ENCODE measurements around the gene PTGES3. TPM values are rescaled to one million over a fixed set of nuclear protein-coding genes. Genes with fewer than 3 reads are reported as not detected.
A peak's percentile ranks its signal among the peaks of the same experiment; 100 is the strongest.

PTGES3 gene
- total and polyA plus RNA-seq, 10 of the 15 experiments (the other 5 are each of a cell fraction or from before 2014, with no cell fraction given), result 117 to 520 (median 175) TPM

GRCh38 chr12:56636675-56637540, 51.2 kb downstream of the PTGES3 start (continued):
- TF ChIP-seq RUNX3 (IDR thresholded peaks at IDR 0.05; ENCODE audit: low read length) (no peak), NFXL1 (IDR thresholded peaks at IDR 0.05; ENCODE audit: borderline replicate concordance) (no peak), YY1 (IDR thresholded peaks at IDR 0.05; ENCODE audit: low read depth, low read length) (peak; percentile 47; the same call in 1 of the 2 replicates), EED (IDR thresholded peaks at IDR 0.05; ENCODE audit: low read depth) (peak; percentile 85), TBL1XR1 (IDR thresholded peaks at IDR 0.05; ENCODE audit: low read depth, low read length) (0 out of 2 replicates have a peak, but pooled peaks have one; percentile 35), ATF3 (IDR thresholded peaks at IDR 0.05; ENCODE audit: borderline replicate concordance, extremely low read depth, low read depth, low read length) (no peak), BRCA1 (IDR thresholded peaks at IDR 0.05; ENCODE audit: low read depth, low read length) (no peak), NR2C1 (IDR thresholded peaks at IDR 0.05) (no peak), NR2F1 (conservative IDR thresholded peaks at IDR 0.05) (no peak), NFIC (IDR thresholded peaks at IDR 0.05; ENCODE audit: low read depth, low read length) (no peak), IKZF2 (IDR thresholded peaks at IDR 0.05) (peak; percentile 97 to 98), PAX8 (IDR thresholded peaks at IDR 0.05) (0 out of 2 replicates have a peak, but pooled peaks have one; percentile 45), YBX1 (IDR thresholded peaks at IDR 0.05) (no peak), STAT3 (IDR thresholded peaks at IDR 0.05; ENCODE audit: low read depth, low read length) (no peak), SUPT20H (IDR thresholded peaks at IDR 0.05; ENCODE audit: borderline replicate concordance, control insufficient read depth, low read depth, low read length) (no peak), ZNF24 (IDR thresholded peaks at IDR 0.05) (peak; percentile 87), TARDBP (IDR thresholded peaks at IDR 0.05; ENCODE audit: borderline replicate concordance) (no peak), MEF2B (IDR thresholded peaks at IDR 0.05; ENCODE audit: partially characterized antibody, poor library complexity, severe bottlenecking) (peak; percentile 92), NBN (IDR thresholded peaks at IDR 0.05) (no peak; the same call in 1 of the 2 replicates), ZNF384 (IDR thresholded peaks at IDR 0.05; ENCODE audit: borderline replicate concordance, low read depth, low read length) (no peak; the same call in 1 of the 2 replicates), SIN3A (IDR thresholded peaks at IDR 0.05; ENCODE audit: low read depth, low read length) (peak; percentile 62), HDAC6 (IDR thresholded peaks at IDR 0.05; ENCODE audit: unreplicated experiment) (no peak)
- TF ChIP-seq, protein P1, sequence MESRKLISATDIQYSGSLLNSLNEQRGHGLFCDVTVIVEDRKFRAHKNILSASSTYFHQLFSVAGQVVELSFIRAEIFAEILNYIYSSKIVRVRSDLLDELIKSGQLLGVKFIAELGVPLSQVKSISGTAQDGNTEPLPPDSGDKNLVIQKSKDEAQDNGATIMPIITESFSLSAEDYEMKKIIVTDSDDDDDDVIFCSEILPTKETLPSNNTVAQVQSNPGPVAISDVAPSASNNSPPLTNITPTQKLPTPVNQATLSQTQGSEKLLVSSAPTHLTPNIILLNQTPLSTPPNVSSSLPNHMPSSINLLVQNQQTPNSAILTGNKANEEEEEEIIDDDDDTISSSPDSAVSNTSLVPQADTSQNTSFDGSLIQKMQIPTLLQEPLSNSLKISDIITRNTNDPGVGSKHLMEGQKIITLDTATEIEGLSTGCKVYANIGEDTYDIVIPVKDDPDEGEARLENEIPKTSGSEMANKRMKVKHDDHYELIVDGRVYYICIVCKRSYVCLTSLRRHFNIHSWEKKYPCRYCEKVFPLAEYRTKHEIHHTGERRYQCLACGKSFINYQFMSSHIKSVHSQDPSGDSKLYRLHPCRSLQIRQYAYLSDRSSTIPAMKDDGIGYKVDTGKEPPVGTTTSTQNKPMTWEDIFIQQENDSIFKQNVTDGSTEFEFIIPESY (IDR thresholded peaks at IDR 0.05), result no peak
- TF ChIP-seq, protein P2, sequence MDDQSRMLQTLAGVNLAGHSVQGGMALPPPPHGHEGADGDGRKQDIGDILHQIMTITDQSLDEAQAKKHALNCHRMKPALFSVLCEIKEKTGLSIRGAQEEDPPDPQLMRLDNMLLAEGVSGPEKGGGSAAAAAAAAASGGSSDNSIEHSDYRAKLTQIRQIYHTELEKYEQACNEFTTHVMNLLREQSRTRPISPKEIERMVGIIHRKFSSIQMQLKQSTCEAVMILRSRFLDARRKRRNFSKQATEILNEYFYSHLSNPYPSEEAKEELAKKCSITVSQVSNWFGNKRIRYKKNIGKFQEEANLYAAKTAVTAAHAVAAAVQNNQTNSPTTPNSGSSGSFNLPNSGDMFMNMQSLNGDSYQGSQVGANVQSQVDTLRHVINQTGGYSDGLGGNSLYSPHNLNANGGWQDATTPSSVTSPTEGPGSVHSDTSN (IDR thresholded peaks at IDR 0.05; ENCODE audit: insufficient replicate concordance, low read depth, low read length), result peak; percentile 74
- TF ChIP-seq, protein P3, sequence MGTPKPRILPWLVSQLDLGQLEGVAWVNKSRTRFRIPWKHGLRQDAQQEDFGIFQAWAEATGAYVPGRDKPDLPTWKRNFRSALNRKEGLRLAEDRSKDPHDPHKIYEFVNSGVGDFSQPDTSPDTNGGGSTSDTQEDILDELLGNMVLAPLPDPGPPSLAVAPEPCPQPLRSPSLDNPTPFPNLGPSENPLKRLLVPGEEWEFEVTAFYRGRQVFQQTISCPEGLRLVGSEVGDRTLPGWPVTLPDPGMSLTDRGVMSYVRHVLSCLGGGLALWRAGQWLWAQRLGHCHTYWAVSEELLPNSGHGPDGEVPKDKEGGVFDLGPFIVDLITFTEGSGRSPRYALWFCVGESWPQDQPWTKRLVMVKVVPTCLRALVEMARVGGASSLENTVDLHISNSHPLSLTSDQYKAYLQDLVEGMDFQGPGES (IDR thresholded peaks at IDR 0.05), result peak; percentile 51; the same call in 1 of the 2 replicates
- TF ChIP-seq, protein P4, sequence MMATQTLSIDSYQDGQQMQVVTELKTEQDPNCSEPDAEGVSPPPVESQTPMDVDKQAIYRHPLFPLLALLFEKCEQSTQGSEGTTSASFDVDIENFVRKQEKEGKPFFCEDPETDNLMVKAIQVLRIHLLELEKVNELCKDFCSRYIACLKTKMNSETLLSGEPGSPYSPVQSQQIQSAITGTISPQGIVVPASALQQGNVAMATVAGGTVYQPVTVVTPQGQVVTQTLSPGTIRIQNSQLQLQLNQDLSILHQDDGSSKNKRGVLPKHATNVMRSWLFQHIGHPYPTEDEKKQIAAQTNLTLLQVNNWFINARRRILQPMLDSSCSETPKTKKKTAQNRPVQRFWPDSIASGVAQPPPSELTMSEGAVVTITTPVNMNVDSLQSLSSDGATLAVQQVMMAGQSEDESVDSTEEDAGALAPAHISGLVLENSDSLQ (IDR thresholded peaks at IDR 0.05), result peak; percentile 90
